ENCODE measurements around the gene BTLA.
"Not testable (repeated sequence)": the region's sequence is repeated elsewhere in the genome, so short reads cannot be mapped to it uniquely, and the experiment has no call there.

BTLA gene

GRCh38 chr3:112492124-112492523, 7.1 kb downstream of the BTLA start:
- FAIRE-seq (no peak), DNase-seq (ENCODE audit: insufficient read length, low spot score) (no peak)

GRCh38 chr3:112491373-112491772, 7.9 kb downstream of the BTLA start:
- no peak for FAIRE-seq
- DNase-seq (ENCODE audit: insufficient read length, low spot score), result no peak

DNA sequence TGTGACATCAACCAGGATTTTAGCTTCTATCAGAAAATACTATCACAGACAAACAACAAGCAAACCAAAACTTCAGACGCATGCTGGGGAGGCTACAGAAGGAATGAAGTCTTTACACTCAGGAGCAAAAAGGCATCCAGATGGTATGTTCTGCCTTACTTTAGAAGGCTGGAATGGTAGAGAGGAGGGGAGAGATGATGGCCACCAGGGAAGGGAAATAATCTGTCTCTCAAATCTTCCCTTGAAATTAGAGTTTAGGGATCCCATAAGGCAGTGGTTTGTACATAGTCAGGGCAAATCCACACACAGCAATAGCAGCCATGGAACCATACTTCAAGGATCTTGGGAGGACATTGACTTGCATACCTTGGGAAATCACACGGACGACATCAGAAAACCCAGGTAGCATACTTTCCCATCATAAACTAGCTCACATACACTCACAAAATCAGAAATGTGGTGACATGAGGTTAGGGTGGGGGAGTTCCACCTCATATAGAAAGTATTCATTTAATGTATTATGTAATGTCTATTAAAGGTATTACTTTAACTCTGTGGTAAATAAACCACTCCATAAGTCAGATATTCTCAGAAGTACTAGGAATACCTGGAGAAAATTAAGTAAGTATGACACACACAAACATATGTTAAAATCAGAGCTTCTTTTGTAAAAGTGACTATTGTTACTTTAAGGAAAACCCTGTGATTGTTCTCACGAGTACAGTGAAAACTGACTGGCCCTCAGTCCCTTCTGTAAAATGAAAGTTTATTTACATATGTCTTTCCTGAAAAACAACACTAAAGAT, 9.4 kb downstream of the BTLA start:
- FAIRE-seq, result no peak
- DNase-seq (ENCODE audit: insufficient read length, low spot score), result no peak

DNA sequence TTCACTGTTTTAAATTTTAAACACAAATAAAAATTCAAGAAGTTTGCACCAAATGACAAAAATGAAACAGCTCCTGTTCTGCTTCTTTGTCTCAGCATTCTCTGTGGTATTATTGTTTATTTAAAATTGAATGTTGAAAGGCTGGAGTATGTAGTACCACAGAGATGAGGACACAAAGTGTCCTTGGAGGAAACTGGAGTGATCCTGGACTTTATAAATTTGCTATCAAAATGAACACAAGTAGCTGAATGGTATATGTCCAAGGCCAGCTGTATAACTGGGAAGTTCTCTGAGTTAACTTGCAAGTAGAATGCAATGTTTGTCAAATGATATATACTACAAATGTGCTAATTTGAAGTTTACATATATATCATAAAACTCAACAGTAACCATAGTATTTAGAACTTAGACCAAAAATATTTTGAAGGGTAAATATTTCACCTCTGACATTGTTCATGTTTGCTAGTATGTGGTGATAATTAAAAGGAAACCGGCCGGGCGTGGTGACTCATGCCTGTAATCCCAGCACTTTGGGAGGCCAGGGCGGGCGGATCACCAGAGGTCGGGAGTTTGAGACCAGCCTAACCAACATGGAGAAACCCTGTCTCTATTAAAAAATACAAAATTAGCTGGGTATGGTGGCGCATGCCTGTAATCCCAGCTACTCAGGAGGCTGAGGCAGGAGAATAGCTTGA, 12.3 kb downstream of the BTLA start:
- DNase-seq (ENCODE audit: insufficient read length, low spot score) (no peak), FAIRE-seq (no peak)

DNA sequence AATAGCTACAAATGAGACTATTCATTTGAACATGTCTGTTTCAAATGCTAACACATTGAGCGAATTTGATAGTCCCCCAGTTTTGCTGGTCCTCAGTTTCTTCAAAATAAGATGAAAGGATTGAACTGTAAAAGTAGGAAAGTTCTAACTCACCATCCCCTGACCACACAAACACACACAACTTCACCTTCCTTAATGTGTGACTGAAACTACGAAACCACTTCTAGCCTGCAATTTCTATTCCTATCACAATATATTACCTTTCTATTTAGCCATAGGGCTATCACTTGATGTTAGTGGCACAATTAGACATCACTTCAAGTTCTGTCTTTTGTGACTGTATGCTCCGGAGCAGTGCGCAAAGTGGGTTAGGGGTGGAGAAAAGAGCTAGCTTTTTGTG, 14.9 kb downstream of the BTLA start:
- no peak for FAIRE-seq
- DNase-seq (ENCODE audit: insufficient read length, low spot score), result no peak

GRCh38 chr3:112482675-112483074, 16.6 kb downstream of the BTLA start:
- FAIRE-seq (no peak), DNase-seq (ENCODE audit: insufficient read length, low spot score) (no peak)

DNA sequence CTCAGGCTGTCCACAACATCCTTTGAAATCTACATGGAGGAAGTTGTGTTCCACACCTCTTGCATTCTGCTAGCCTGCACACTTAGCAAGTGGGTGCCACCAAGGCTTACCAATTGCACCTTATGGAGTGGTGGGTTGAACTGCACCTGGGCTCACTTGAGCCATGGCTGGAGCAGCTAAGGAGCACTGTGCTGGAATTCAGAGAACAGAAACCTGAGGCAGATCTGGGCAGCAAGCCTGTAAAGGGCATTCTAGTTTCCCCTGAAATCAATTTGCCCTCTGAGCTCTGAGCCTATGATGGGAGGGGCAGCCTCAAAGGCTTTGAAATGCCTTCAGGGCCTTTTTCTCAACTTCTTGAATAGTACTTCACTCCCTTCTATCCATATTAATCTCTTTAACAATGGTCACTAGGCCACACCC, 18.0 kb downstream of the BTLA start:
- FAIRE-seq (no peak), DNase-seq (ENCODE audit: insufficient read length, low spot score) (no peak)

GRCh38 chr3:112477891-112478290, 21.4 kb downstream of the BTLA start:
- DNase-seq (ENCODE audit: insufficient read length, low spot score) (no peak), FAIRE-seq (no peak)

- no peak for FAIRE-seq
Measured at GRCh38 chr3:112476346-112476745, 22.9 kb downstream of the BTLA start.

GRCh38 chr3:112474796-112475195, 24.5 kb downstream of the BTLA start:
- no peak for FAIRE-seq
- DNase-seq (ENCODE audit: insufficient read length, low spot score), result no peak

More at GRCh38 chr3:112476346-112476745, 22.9 kb downstream of the BTLA start:
- DNase-seq (ENCODE audit: insufficient read length, low spot score), result no peak

DNA sequence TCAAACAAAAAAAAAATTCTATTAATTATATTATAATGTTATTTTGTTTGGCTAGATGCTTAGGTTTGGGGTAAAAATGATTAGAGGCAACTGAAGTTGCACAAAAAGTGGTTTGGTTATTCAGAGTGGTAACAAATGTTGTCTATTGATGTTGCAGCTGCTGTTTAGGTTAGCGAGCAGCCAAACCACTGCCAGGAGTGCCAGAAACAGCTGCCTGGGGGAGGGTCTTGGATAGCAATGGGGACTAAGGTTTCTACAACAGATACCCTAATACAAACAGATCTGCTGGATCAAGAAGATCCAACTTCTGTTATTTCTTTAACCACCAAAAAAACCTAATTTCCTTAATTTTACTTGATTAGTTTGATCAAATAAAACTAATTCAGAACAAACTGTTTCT, 26.6 kb downstream of the BTLA start:
- DNase-seq (ENCODE audit: insufficient read length, low spot score) (no peak), FAIRE-seq (no peak)

DNA sequence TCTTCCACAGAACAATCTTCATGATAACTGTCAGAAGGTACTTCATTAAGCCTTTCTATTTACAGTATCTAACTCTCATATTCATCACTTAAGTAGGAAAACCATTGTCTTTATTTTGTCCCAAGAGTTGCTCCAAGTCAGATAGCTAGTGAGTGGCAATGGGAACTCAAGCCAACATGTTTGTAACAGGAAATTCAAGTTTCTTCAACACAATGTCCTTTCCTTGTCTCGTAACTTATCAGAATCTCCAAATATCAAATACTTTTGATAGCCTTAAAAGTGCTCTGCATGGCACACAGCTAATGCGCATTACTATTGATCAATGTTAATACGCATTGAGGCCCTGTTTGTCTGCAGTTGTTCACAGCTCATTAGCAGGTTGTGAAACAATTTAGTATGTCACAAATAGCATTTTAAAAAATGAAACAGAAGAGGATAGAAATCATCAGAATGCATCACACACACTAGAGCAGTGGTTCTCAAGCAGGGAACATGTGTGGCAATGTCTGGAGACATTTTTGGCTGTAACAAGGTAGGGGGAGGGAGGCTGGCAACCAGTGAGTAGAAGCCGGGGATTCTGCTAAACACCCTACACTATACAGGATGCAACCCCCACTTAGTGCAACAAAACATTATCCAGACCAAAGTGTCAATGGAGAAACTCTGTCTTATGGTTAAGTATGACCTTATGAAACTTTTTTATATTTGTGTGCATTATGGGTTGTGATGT, 27.5 kb downstream of the BTLA start:
- no peak for FAIRE-seq
- DNase-seq (ENCODE audit: insufficient read length, low spot score), result no peak

DNA sequence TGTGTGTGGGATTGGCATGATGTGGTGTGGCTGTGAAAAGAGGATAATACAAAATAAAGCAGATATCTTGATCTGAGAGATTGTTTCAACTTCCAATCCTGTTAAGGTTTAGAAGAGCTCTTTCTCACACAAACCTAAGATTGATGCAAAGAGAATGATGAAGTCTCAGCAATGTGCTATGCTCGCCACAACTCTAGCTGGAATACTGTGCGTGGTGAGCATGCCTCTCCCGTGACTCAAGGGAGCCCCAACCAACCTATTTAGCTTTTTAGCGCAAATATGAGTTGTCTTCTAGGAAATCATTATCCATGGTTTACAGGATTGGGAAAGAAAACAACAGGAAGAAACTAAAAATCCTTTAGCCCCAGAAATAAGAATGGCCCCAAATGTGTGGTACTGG, 28.5 kb downstream of the BTLA start:
- no peak for DNase-seq (ENCODE audit: insufficient read length, low spot score)
- no peak for FAIRE-seq

DNA sequence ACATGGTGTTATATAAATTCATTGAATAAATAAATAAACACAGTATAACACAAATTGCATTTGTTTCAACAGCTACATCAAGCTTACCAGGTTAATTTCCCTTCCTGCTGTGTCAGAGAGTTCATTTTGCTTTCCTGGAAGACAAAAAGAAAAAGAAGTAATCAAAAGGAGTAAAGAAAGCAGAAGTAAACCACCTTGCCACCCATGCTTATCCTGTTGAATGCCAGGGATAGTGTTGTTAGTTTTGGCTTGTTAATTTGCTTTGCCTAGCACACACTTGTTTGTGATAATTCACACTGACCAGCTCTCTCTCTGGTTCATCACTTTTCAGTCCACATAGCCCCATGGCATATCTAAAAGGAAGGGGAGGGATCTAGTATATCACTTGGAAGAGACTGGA, 29.6 kb downstream of the BTLA start:
- FAIRE-seq, result peak; percentile 68

GRCh38 chr3:112467539-112467938, 31.7 kb downstream of the BTLA start:
- FAIRE-seq, result no peak
- no peak for DNase-seq (ENCODE audit: insufficient read length, low spot score)

More for the DNA sequence above, 29.6 kb downstream of the BTLA start:
- DNase-seq (ENCODE audit: insufficient read length, low spot score), result no peak

- DNase-seq (ENCODE audit: insufficient read length, low spot score) (no peak), FAIRE-seq (no peak)
Measured at GRCh38 chr3:112466020-112466419, 33.3 kb downstream of the BTLA start.

- DNase-seq (ENCODE audit: insufficient read length, low spot score) (no peak), FAIRE-seq (no peak)
Measured at GRCh38 chr3:112464264-112464663, 35.0 kb downstream of the BTLA start.

DNA sequence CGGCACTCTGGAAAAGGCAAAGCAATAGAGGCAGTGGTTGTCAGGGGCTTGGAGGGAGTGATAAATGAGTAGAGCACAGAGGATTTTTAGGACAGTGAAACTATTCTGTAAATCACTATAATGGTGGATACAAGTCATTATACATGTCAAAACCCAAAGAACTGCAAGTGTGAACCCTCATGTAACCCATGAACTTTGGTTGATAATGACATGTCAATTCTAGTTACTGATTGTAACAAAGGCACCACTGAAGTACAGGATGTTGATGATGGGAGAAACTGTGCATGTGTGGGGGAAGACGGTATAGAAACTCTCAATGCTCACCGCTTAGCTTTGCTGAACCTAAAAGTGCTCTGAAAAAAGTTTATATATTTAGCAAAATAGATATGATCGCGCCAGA, 36.0 kb downstream of the BTLA start:
- FAIRE-seq, result no peak
- no peak for DNase-seq (ENCODE audit: insufficient read length, low spot score)

GRCh38 chr3:112461787-112462186, 37.5 kb downstream of the BTLA start:
- DNase-seq (ENCODE audit: insufficient read length, low spot score); FAIRE-seq: not testable (repeated sequence)

DNA sequence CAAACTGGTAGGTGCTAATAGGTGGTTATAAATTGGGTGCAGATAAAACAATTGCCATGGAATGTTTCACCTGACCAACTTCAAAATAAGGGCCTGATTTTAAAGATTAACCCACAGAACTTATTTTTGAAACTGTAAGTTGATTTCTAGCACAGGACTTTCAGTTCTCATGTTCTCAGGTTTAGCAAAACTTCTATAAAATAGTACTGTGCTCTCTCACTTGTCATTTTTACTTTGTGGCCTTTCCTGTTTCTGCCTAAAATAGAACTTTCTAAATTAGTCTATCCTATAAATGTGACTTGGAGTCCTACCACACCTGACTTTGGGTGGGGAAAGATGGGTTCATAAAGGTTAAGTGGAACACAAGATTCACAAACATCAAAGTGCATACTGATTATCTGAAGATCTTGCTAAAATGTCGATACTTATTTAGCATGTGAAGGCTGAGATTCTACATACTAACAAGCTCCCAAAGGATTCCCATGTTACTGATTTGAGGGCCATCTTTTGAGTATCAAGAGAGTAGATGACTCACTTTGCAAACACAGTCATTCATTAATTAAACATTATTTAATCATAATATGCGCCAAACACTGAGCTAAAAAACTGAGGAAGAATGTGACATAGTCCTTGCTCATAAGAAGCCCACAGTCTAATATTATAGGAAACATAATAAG, 38.6 kb downstream of the BTLA start:
- DNase-seq (ENCODE audit: insufficient read length, low spot score) (no peak), FAIRE-seq (no peak)

DNA sequence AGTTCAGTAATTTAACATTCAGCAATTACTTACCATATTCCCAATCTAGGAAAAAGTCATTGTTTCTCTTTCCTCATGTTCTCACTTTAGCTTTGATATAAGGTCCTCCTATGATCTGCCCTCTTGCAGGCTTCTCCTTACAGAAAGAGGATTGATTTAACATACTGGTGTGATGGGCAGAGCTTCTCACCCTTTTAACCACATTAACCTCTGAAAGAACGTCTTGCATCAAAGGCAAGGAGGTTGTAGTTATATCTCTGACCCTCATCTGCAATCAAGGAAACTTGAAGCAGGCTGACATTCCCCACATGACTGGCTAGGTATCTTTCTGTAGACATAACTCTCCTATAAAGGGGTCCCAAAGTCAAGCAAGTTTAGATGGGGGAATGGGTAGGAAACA, 39.5 kb downstream of the BTLA start:
- FAIRE-seq (no peak), DNase-seq (ENCODE audit: insufficient read length, low spot score) (no peak)

All from HTR-8/SVneo (cell line).